Suppressor macrophage treated with lipopolysaccharide for 4 hours (primary cell): ENCODE results near the gene IL6.
"Not testable (repeated sequence)": the region's sequence is repeated elsewhere in the genome, so short reads cannot be mapped to it uniquely, and the experiment has no call there.

Source experiments
- DNase-seq: peaks from one replicate; pipeline ENCODE4 v3.0.0-alpha.2; 2020

The IL6 gene

GRCh38 chr7:22729180-22729825, 2.3 kb downstream of the IL6 start:
- DNase-seq = peak; percentile 23

- DNase-seq = peak; percentile 50
These were observed 3.2 kb downstream of the IL6 start for GRCh38 chr7:22730066-22730710.

- DNase-seq = peak; percentile 82
These were observed 4.1 kb downstream of the IL6 start for GRCh38 chr7:22730921-22731654.

- DNase-seq = peak; percentile 55
These were observed 4.8 kb downstream of the IL6 start for GRCh38 chr7:22731766-22732165.

DNA sequence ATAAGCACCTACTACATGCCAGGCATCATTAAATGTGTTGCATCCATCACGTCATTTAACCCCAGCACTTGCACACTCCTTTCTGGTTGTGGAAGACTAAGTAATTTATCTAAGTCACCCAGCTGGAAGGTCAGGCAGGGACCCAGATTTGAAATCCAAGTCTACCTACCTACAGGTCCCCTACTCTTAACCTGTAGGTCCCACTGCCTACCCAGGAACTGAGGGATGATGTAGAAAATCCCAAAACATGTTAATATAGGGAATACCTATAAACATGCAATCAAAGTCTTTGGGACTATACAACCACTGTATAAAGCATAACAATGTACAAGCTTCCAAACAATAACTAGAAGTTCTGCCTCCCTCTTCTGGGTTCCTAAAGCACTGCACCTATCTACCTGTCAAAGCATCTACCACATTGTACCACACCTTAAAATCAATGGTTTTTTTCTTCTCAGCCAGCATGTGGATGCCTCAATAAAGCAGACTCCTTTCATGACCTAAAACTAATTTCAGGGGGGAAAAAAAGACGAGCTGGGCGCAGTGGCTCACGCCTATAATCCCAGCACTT, 5.6 kb downstream of the IL6 start:
- DNase-seq = peak; percentile 52

- DNase-seq = no peak
These were observed 6.8 kb downstream of the IL6 start for GRCh38 chr7:22733761-22734160.

GRCh38 chr7:22743014-22743413, 16.0 kb downstream of the IL6 start:
- no peak for DNase-seq

- DNase-seq = no peak
These were observed 24.3 kb downstream of the IL6 start for GRCh38 chr7:22751341-22751740.

DNA sequence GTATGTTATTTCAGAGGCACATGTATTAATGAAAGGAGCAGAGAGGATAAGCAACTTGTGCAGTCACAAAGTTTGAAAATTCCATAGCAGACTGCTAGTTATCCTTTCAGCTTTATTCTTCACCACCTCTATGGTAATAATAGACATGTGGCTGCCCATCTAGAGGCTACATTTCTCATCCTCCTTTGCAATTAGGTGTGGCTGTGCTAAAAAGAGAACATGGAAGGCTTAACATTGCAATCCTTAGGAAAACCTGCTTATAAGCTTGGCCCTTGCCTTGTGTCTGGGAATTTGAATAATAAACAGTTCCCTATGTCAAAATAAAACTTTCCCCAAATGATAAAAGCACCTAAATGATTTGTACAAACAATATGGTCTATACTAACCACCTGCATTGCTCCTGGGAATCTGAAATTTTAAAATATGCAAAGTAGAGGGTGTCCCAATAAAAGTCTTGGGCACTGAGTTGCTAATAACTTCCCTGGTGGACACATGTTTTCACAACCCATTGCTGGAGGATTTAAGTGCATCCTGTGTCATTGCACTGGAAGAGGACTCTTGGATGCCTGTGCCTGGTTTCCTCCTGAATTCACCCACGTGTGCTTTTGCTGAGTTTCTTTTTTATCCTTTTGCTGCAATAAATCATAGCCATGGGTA, 30.5 kb downstream of the IL6 start:
- DNase-seq = no peak

- DNase-seq = no peak
These were observed 31.6 kb downstream of the IL6 start for GRCh38 chr7:22758576-22758975.

- no peak for DNase-seq
These were observed 32.7 kb downstream of the IL6 start for GRCh38 chr7:22759721-22760120.

GRCh38 chr7:22762866-22763265, 35.9 kb downstream of the IL6 start:
- DNase-seq = no peak

GRCh38 chr7:22765609-22766008, 38.6 kb downstream of the IL6 start:
- no peak for DNase-seq

GRCh38 chr7:22771194-22771871, 44.3 kb downstream of the IL6 start:
- DNase-seq = no peak

- DNase-seq = no peak
These were observed 44.9 kb downstream of the IL6 start for GRCh38 chr7:22771872-22772228.

DNA sequence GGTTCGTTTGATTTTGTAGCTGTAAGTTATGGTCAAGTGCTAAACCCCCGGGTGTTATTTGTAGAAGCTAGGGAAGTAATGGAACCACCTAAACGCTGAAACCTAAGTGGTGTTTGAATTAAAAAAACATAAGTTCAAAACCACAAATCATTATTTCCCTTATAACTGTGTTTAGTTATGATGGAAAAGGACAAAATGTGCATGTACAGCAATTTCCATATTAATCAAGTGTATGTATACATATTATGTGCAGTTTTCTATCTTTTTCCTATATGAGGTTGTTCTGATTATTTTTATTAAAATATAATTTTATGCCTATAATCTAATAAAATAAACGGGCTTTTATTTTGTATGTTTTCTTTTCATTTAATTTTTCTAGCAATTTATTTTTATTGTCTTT, 45.9 kb downstream of the IL6 start:
- DNase-seq = no peak

DNA sequence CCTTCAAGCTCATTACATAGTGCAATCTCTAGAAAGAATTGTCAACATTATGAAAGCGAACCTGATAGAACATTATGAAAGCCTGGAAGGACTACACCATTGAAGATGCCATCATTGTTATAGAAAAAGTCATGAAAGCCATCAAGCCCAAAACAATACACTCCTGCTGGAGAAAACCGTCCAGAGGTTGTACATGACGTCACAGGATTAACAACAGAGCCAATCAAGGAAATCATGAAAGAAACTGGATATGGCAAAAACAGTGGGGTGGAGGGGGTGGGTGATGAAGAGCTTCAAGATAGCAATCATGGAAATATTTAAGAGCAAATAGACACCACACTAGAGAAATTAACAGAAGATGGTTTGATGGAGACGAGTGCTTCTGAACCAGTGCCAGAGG, 50.0 kb downstream of the IL6 start:
- DNase-seq = no peak

GRCh38 chr7:22779730-22780323, 52.8 kb downstream of the IL6 start:
- not testable (repeated sequence) for DNase-seq

- DNase-seq = no peak
These were observed 54.3 kb downstream of the IL6 start for GRCh38 chr7:22781230-22781711.
